GM10248 (cell line): ENCODE results near the gene DYRK1B.
A peak's percentile ranks its signal among the peaks of the same experiment; 100 is the strongest.

ENCODE experiments used
- CTCF ChIA-PET: fragments of 300-600 bp; sonication (Branson Sonifier 250); formaldehyde crosslinking; extraction: SDS; loops from one replicate; lab custom pipeline; 2021; ENCODE audit warnings: antibody characterized with exemption; lab: Yijun Ruan, JAX
- POLR2A ChIA-PET: fragments of 350-650 bp; sonication (Branson Sonifier 250); formaldehyde crosslinking; extraction: SDS; loops from one replicate; lab custom pipeline; 2020; ENCODE audit warnings: antibody characterized with exemption; lab: Yijun Ruan, JAX
- DNase-seq: peaks from one replicate; pipeline ENCODE4 v3.0.0; 2012; ENCODE audit errors: extremely low spot score
- CTCF ChIP-seq: IDR thresholded peaks from 2 replicates; pipeline ENCODE4 v1.5.1; 2012; ENCODE audit warnings: mild to moderate bottlenecking, low read depth; ENCODE audit errors: extremely low read depth, missing control alignments, control extremely low read depth

DYRK1B gene

DNA sequence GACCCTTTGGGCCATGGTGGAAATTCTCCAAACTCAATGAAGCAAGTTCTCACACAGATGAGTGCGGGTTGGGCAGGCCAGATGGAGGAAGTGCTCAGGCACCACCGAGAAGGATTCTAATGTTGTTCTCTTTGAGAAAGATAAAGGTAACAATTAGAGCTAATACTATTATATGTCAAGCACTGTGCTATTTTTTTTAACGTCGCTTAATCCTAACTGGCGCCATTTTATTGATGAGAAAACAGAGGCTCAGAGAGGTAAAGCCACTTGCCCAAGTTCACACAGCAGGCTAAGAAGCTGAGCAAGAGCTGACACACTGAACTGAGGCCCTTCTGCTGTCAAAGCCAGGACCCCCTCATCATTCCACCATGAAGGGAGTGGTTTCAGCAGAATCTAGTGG lies 11.2 kb upstream of the DYRK1B start:
- ChIA-PET POLR2A (interaction anchor here (2.2 kb wide), 1 partner anchor 11 kb away, joined by 11 read pairs; the partner anchor contains the start of gene DYRK1B), CTCF (interaction anchor here (1.1 to 6.9 kb wide), 19 partner anchors 12 to 312 kb away, joined by 4 to 138 read pairs (median 15); partner anchors contain the start of genes DYRK1B and PSMC4)
- DNase-seq, result no peak
- no peak for TF ChIP-seq CTCF

DNA sequence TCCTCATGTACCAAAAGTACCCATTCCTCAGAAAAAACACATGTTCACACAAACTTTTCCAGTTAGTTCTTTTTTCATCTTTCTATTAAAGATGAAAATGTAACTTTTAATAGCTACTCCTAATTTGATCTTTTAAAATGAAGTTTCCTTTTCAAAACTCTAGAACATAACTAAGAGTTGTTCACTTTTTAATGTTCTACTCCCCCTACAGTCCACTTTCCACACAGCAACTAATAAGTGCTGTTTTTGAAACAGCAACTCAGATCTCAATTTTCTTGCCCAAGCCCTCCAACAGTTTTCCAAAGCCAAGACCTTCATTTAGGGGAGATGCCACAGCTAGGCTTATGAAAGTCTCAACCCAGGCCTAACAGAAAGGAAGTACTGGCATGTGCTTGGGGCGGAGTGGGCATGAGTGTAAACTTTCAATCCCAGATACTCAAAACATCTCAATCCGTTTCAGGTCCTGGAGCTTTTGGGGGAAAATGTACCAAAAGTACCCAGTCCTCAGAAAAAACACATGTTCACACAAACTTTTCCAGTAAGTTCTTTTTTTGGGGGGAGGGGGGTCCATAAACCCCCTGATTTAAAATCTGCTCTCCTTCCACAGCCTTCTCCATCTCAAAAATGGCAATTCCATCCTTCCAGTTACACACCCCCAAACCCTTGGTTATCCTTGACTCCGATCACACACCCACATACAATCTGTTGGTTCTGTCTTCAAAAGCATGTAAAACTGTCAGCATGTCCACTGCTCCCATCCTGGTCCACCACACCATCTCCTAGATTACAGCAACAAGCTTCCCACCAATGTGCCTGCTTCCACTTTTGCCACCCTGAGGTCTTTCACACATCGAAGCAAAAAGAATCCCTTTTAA lies 10.2 kb upstream of the DYRK1B start:
- peak; percentile 50 for DNase-seq
- peak; percentile 73 for TF ChIP-seq CTCF
- ChIA-PET POLR2A (interaction anchor here (0.6 kb wide), 1 partner anchor 171 kb away, joined by 3 read pairs; no protein-coding TSS in a partner anchor), CTCF (interaction anchor here (0.6 to 6.9 kb wide), 41 partner anchors 8 to 410 kb away, joined by 3 to 138 read pairs (median 7); partner anchors contain the start of genes DYRK1B and PSMC4)

- POLR2A ChIA-PET, result no interaction called here
Observed at GRCh38 chr19:39842693-39843435, 8.9 kb upstream of the DYRK1B start.

GRCh38 chr19:39841041-39841440 lies 7.1 kb upstream of the DYRK1B start:
- POLR2A ChIA-PET, result no interaction called here
- CTCF ChIA-PET, result interaction anchor here (1.1 to 6.9 kb wide), 6 partner anchors 15 to 289 kb away, joined by 3 to 138 read pairs (median 14); partner anchors contain the start of gene PSMC4
- TF ChIP-seq CTCF, result no peak
- no peak for DNase-seq

More at GRCh38 chr19:39842693-39843435, 8.9 kb upstream of the DYRK1B start:
- CTCF ChIA-PET, result interaction anchor here (0.7 to 6.9 kb wide), 38 partner anchors 7 to 412 kb away, joined by 3 to 138 read pairs (median 6); partner anchors contain the start of genes DYRK1B and PSMC4
- DNase-seq, result no peak
- no peak for TF ChIP-seq CTCF

GRCh38 chr19:39840492-39840891 lies 6.5 kb upstream of the DYRK1B start:
- no peak for TF ChIP-seq CTCF
- CTCF ChIA-PET, result interaction anchor here (1.1 to 6.9 kb wide), 4 partner anchors 16 to 166 kb away, joined by 3 to 138 read pairs (median 54); partner anchors contain the start of gene PSMC4
- POLR2A ChIA-PET, result no interaction called here
- no peak for DNase-seq
